Activated naive CD8-positive, alpha-beta T cell treated with anti-CD3 and anti-CD28 coated beads, Interleukin-2, amount 10 ng/mL, durations not matched to agents 7 days and 5 days (primary cell): Measurements from ENCODE around the gene TBCEL. TPM values are rescaled to one million over a fixed set of nuclear protein-coding genes. Genes with fewer than 3 reads are reported as not detected.

Experiments used
- ATAC-seq: fragments of 150-1000 bp; cut with Tn5 transposase; one replicate; pipeline ENCODE4 v1.10.0; 2021; ENCODE audit warnings: low read depth, moderate library complexity
- POLR2A ChIA-PET: fragments of 350-600 bp; sonication (Branson Sonifier 250); formaldehyde crosslinking; loops from one replicate; lab custom pipeline; 2021; ENCODE audit warnings: antibody characterized with exemption; lab: Charles Lee
- DNase-seq: peaks from one replicate; pipeline ENCODE4 v3.0.0; 2021
- H3K27ac Mint-ChIP-seq: one replicate; pipeline ENCODE4 v1.8.0; 2022; ENCODE audit warnings: mild to moderate bottlenecking, mixed read lengths
- H3K27me3 Mint-ChIP-seq: one replicate; pipeline ENCODE4 v1.8.0; 2022; ENCODE audit warnings: mild to moderate bottlenecking, moderate library complexity, mixed read lengths
- H3K36me3 Mint-ChIP-seq: one replicate; pipeline ENCODE4 v1.8.0; 2021; ENCODE audit warnings: mild to moderate bottlenecking, mixed read lengths
- H3K4me1 Mint-ChIP-seq: one replicate; pipeline ENCODE4 v1.8.0; 2021; ENCODE audit warnings: mixed read lengths
- H3K4me3 Mint-ChIP-seq: one replicate; pipeline ENCODE4 v1.8.0; 2022; ENCODE audit warnings: mild to moderate bottlenecking, moderate library complexity, mixed read lengths
- H3K9me3 Mint-ChIP-seq: one replicate; pipeline ENCODE4 v1.8.0; 2021; ENCODE audit warnings: mixed read lengths
- total RNA-seq, 2 experiments: library from RNA; stranded (reverse); gene quantifications; one replicate each; pipeline ENCODE4 v1.2.3, GENCODE V29; 2021

TBCEL gene
- total RNA-seq, 2 experiments from 2014 or later: 13.9 to 15.9 TPM

GRCh38 chr11:121131656-121132055, 107.8 kb downstream of the TBCEL start:
- Mint-ChIP-seq H3K4me3 (no peak overlapping the region), H3K4me1 (no peaks in the 10 kb centered on the region), H3K36me3 (no peaks in the 10 kb centered on the region), H3K9me3 (no peaks in the 10 kb centered on the region), H3K27me3 (no peaks in the 10 kb centered on the region), H3K27ac (no peak overlapping the region)
- DNase-seq (no peak), ATAC-seq (no peak)
- POLR2A ChIA-PET: no interaction called here

- ATAC-seq (no peak), DNase-seq (no peak)
- no peak overlapping the region for H3K4me3 Mint-ChIP-seq
- no peaks in the 10 kb centered on the region for H3K27me3 Mint-ChIP-seq
- H3K9me3 Mint-ChIP-seq: no peaks in the 10 kb centered on the region
- no peaks in the 10 kb centered on the region for H3K4me1 Mint-ChIP-seq
- H3K36me3 Mint-ChIP-seq: no peaks in the 10 kb centered on the region
- POLR2A ChIA-PET: no interaction called here
- no peak overlapping the region for H3K27ac Mint-ChIP-seq
Observed at GRCh38 chr11:121132211-121132976, 108.5 kb downstream of the TBCEL start.

- Mint-ChIP-seq H3K4me1 (no peaks in the 10 kb centered on the region), H3K9me3 (no peaks in the 10 kb centered on the region), H3K4me3 (no peak overlapping the region), H3K36me3 (no peaks in the 10 kb centered on the region), H3K27ac (no peak overlapping the region), H3K27me3 (no peaks in the 10 kb centered on the region)
- DNase-seq: no peak
- POLR2A ChIA-PET: no interaction called here
- no peak for ATAC-seq
Observed at GRCh38 chr11:121134741-121135312, 110.9 kb downstream of the TBCEL start.

GRCh38 chr11:121137005-121137404, 113.1 kb downstream of the TBCEL start:
- POLR2A ChIA-PET: no interaction called here
- ATAC-seq: no peak
- no peak for DNase-seq
- no peaks in the 10 kb centered on the region for H3K9me3 Mint-ChIP-seq
- H3K27ac Mint-ChIP-seq: no peak overlapping the region
- H3K4me3 Mint-ChIP-seq: no peak overlapping the region
- no peaks in the 10 kb centered on the region for H3K4me1 Mint-ChIP-seq
- no peaks in the 10 kb centered on the region for H3K27me3 Mint-ChIP-seq
- no peaks in the 10 kb centered on the region for H3K36me3 Mint-ChIP-seq

- DNase-seq (no peak), ATAC-seq (no peak)
- Mint-ChIP-seq H3K4me1 (no peaks in the 10 kb centered on the region), H3K36me3 (no peaks in the 10 kb centered on the region), H3K9me3 (no peaks in the 10 kb centered on the region), H3K27ac (no peak overlapping the region), H3K27me3 (no peaks in the 10 kb centered on the region), H3K4me3 (no peak overlapping the region)
- POLR2A ChIA-PET: no interaction called here
Observed at GRCh38 chr11:121138259-121138658, 114.4 kb downstream of the TBCEL start.

- Mint-ChIP-seq H3K4me3 (no peak overlapping the region), H3K4me1 (peaks cover 3% of the 10 kb centered on the region), H3K36me3 (no peaks in the 10 kb centered on the region), H3K27ac (no peak overlapping the region), H3K27me3 (no peaks in the 10 kb centered on the region), H3K9me3 (no peaks in the 10 kb centered on the region)
- no peak for DNase-seq
- ATAC-seq: no peak
- POLR2A ChIA-PET: no interaction called here
Observed at GRCh38 chr11:121140369-121140768, 116.5 kb downstream of the TBCEL start.

Other genes starting within 250 kb of the TBCEL start
- under 1 TPM; 0.23 to 0.30 TPM for gene TECTA, start 77.1 kb downstream of the TBCEL start, total RNA-seq